Peyer's patch (tissue), 4 donors: ENCODE results near the gene FAM50B.

Source experiments
- CTCF ChIP-seq, 6 experiments: fragments of 450-650 bp in 4 of 6; fragments of 200-600 bp in 2 of 6; sonication (generic) in 1 of 6; IDR thresholded peaks; one replicate each; pipeline ENCODE4 v1.5.1; 2017 to 2019; ENCODE audit warnings: antibody characterized with exemption in 6 of 6, mild to moderate bottlenecking in 3 of 6, moderate library complexity in 1 of 6
- POLR2A ChIP-seq, 2 donors: fragments of 450-650 bp; IDR thresholded peaks; one replicate each; pipeline ENCODE4 v1.5.1; 2017; ENCODE audit warnings: antibody characterized with exemption in 2 of 2, mild to moderate bottlenecking in 2 of 2, moderate library complexity in 2 of 2

- TF ChIP-seq CTCF (IDR thresholded peaks at IDR 0.05): no peak
- TF ChIP-seq POLR2A (IDR thresholded peaks at IDR 0.05): no peak
These were observed 11.4 kb upstream of the FAM50B start for GRCh38 chr6:3837781-3838180.
